Lower leg skin (tissue), 4 donors: ENCODE measurements around the gene OGFR. TPM values are rescaled to one million over a fixed set of nuclear protein-coding genes. Genes with fewer than 3 reads are reported as not detected.
"Not testable (repeated sequence)": the region's sequence is repeated elsewhere in the genome, so short reads cannot be mapped to it uniquely, and the experiment has no call there.

Experiments
- DNase-seq, 2 donors: peaks; one replicate each; pipeline ENCODE4 v3.0.0-alpha.2; 2019; ENCODE audit warnings: low spot score in 2 of 2
- H3K4me3 ChIP-seq: fragments of 200-600 bp; sonication (generic); 2 replicates; pipeline ENCODE4 v1.5.1; 2017; ENCODE audit warnings: mild to moderate bottlenecking, low read depth; ENCODE audit not compliant: poor library complexity, severe bottlenecking
- CTCF ChIP-seq, 3 donors: fragments of 450-650 bp; IDR thresholded peaks; one replicate each; pipeline ENCODE4 v1.5.1; 2016; ENCODE audit warnings: antibody characterized with exemption in 3 of 3, mild to moderate bottlenecking in 3 of 3, moderate library complexity in 2 of 3
- POLR2A ChIP-seq, 2 donors: fragments of 450-650 bp; IDR thresholded peaks; one replicate each; pipeline ENCODE4 v1.6.1; 2016 to 2017; ENCODE audit warnings: antibody characterized with exemption in 2 of 2, mild to moderate bottlenecking in 1 of 2, moderate library complexity in 1 of 2
- WGBS, 2 donors: methylation state at CpG; one replicate each; pipeline ENCODE4 v1.1.5; 2018; 5-methylcytosine and 5-hydroxymethylcytosine counted together
- intact Hi-C: fragments of 100-400 bp; cut with DNase I; formaldehyde crosslinking; loops from one replicate; pipeline ENCODE4 v1.15.0; 2023; ENCODE audit warnings: low total_unique reads
- total RNA-seq, 4 donors: library from RNA; depleted of rRNA; stranded (reverse); fragments of >200 nt; gene quantifications; one replicate each; pipeline ENCODE4 v1.1.0, GENCODE V29; 2016

The OGFR gene
- total RNA-seq, 4 donors from 2014 or later, result 50.3 to 76.9 (median 58.5) TPM

GRCh38 chr20:62846166-62846890 lies 41.7 kb downstream of the OGFR start:
- H3K4me3 ChIP-seq, result no peak overlapping the region
- DNase-seq, result no peak
- TF ChIP-seq POLR2A (IDR thresholded peaks at IDR 0.05) (no peak), CTCF (IDR thresholded peaks at IDR 0.05) (no peak)
- WGBS, 2 donors, result 86 to 88% methylated on average over 19 of the region's 19 CpGs
- intact Hi-C loops, result no loop called here

GRCh38 chr20:62848917-62849316 lies 44.3 kb downstream of the OGFR start:
- WGBS, 2 donors, result 92 to 93% methylated on average over 7 of the region's 7 CpGs
- intact Hi-C loops, DNase-seq, H3K4me3 ChIP-seq: not testable (repeated sequence)

- TF ChIP-seq CTCF (IDR thresholded peaks at IDR 0.05) (no peak), POLR2A (IDR thresholded peaks at IDR 0.05) (no peak)
- H3K4me3 ChIP-seq, result no peak overlapping the region
- intact Hi-C loops, result no loop called here
- DNase-seq, result no peak
Observed at GRCh38 chr20:62849431-62849830, 44.8 kb downstream of the OGFR start.

GRCh38 chr20:62850333-62850974 lies 45.8 kb downstream of the OGFR start:
- 83 to 90% methylated on average over 22 of the region's 22 CpGs for WGBS, 2 donors
- TF ChIP-seq CTCF (IDR thresholded peaks at IDR 0.05) (no peak), POLR2A (IDR thresholded peaks at IDR 0.05) (no peak)
- H3K4me3 ChIP-seq, result no peak overlapping the region
- intact Hi-C loops, result no loop called here
- no peak for DNase-seq

GRCh38 chr20:62852196-62852595 lies 47.6 kb downstream of the OGFR start:
- H3K4me3 ChIP-seq, result no peak overlapping the region
- TF ChIP-seq POLR2A (IDR thresholded peaks at IDR 0.05) (no peak), CTCF (IDR thresholded peaks at IDR 0.05) (no peak)
- DNase-seq, result no peak
- intact Hi-C loops, result no loop called here
- 87 to 90% methylated on average over 7 to 8 of the region's 8 CpGs for WGBS, 2 donors

- TF ChIP-seq POLR2A (IDR thresholded peaks at IDR 0.05), result no peak
- H3K4me3 ChIP-seq, result no peak overlapping the region
- WGBS, 2 donors, result 89 to 93% methylated on average over 12 of the region's 12 CpGs
- intact Hi-C loops, result no loop called here
- DNase-seq, result no peak
Observed at GRCh38 chr20:62852841-62853240, 48.2 kb downstream of the OGFR start.

- WGBS, 2 donors, result 86 to 96% methylated on average over 6 of the region's 6 CpGs
- intact Hi-C loops, H3K4me3 ChIP-seq, DNase-seq: not testable (repeated sequence)
Observed at GRCh38 chr20:62853304-62853703, 48.7 kb downstream of the OGFR start.
